HG03175 (cell line): ENCODE data around the gene GPR137.
"Not testable (repeated sequence)": the region's sequence is repeated elsewhere in the genome, so short reads cannot be mapped to it uniquely, and the experiment has no call there.

Source experiments
- ATAC-seq: cut with Tn5 transposase; IDR thresholded peaks from one replicate; pipeline ENCODE4 v1.9.1; 2021; ENCODE audit warnings: mild to moderate bottlenecking, moderate library complexity; ENCODE audit not compliant: unreplicated experiment

GPR137 gene

GRCh38 chr11:64317325-64317960, 31.8 kb downstream of the GPR137 start, which contains the start of gene TRMT112:
Gene TRMT112 (minus strand): TSS chr11:64317559. CDS start chr11:64317526, 33 bp downstream.
- ATAC-seq: peak; percentile 70

- ATAC-seq: peak; percentile 76
Observed at GRCh38 chr11:64317961-64318765, 32.5 kb downstream of the GPR137 start, which contains the start of gene PRDX5. Gene PRDX5 (plus strand): TSS chr11:64318121. CDS start chr11:64318216, 95 bp downstream.

DNA sequence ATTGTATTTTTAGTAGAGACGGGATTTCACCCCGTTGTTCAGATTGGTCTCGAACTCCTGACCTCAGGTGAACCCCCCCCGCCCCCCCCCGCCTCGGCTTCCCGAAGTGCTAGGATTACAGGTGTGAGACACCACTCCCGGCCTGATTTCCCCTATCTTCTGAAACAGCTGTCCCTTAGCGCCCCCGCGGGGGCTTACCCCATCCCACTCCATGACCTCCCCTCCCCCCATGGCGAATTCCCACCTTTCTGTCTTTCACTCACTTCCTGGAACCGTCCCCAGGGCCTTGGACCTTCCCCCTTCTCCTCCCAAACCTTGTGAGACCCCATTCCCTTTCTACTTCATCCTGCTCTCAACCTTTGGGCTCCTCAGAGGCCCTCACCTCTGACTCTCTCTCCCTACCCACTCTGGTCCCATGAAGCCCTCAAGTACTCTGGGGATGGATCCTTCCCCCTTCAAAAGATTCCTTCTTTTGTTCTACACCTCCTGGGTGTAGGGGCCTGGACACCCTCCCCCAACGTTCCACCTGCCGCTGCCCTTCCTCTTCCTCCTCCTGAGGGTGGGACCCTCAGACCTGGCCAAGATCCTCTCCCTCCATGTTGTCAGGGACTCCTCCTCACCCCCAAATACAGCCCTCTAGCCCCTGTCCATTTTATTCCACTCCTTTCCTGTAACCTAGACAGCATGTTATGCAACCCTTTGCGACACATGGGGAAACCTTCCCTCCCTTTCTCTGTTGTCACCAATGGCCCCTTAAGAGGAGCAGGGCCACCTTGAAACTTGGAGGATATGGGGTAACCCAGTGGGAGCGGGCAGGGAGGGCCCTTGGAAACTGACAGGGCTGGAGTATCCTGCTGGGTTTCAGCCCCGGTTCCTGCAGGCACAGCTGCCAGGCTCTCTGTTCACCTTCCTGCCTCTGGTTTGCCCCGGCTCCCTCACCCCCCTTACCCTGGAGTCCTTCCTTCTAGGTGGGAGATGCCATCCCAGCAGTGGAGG, 33.4 kb downstream of the GPR137 start:
- ATAC-seq: no peak

DNA sequence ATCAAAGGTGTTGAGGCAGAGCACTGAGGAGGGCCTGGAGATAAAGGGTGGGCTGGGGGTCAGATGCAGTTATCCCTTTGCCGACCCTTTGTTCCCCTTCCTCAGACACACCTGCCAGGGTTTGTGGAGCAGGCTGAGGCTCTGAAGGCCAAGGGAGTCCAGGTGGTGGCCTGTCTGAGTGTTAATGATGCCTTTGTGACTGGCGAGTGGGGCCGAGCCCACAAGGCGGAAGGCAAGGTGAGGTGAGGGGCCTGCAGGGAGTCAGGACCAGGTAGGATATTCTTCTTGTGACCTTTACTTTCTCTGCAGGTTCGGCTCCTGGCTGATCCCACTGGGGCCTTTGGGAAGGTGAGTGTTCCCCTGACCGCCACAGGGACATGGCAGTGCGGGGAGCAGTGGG, 34.9 kb downstream of the GPR137 start:
- no peak for ATAC-seq

GRCh38 chr11:64321026-64321425, 35.4 kb downstream of the GPR137 start:
- ATAC-seq: no peak

GRCh38 chr11:64321533-64321932, 35.9 kb downstream of the GPR137 start:
- no peak for ATAC-seq

DNA sequence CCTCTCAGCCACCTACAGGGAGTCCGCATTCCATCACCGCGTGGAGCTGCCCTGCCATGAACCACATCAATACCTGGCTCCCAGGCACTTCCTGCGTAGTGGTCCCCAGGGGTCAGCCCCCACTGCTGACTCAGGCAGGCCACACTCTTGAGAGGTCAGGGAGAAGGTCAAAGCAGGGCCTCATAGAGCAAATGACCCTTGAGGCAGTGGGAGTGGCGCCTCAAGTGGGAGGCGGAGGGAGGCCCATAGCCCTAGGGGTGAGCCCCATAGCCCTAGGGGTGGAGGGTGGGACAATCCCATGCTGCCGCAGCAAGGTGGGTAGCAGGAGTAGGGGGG, 37.2 kb downstream of the GPR137 start:
- no peak for ATAC-seq

GRCh38 chr11:64323373-64323772, 37.7 kb downstream of the GPR137 start:
- no peak for ATAC-seq

DNA sequence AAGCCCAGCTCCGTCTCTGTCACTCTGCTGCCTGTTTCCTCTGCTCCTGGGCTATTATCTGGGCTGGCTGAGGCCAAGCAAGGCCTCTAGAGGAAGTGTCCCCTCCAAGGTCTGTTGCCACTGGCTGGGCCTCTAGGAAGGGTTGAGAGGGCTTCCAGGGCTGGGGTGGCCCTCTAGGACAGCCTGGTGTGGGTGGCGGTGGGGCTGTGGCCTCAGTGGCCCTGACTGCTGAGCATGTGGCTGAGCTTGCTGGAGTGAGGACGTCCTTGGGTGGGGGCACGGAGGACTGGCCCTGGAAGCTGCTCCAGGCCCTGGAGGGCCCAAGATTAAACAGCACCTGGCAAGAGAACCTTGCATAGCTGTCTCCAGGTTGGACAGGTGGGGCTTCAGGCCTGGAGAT, 38.3 kb downstream of the GPR137 start:
- not testable (repeated sequence) for ATAC-seq

GRCh38 chr11:64324692-64325469, 39.2 kb downstream of the GPR137 start:
- no peak for ATAC-seq

GRCh38 chr11:64327375-64327774, 41.7 kb downstream of the GPR137 start:
- no peak for ATAC-seq

GRCh38 chr11:64327993-64328392, 42.3 kb downstream of the GPR137 start:
- no peak for ATAC-seq

- no peak for ATAC-seq
Observed at GRCh38 chr11:64330888-64331287, 45.2 kb downstream of the GPR137 start.

DNA sequence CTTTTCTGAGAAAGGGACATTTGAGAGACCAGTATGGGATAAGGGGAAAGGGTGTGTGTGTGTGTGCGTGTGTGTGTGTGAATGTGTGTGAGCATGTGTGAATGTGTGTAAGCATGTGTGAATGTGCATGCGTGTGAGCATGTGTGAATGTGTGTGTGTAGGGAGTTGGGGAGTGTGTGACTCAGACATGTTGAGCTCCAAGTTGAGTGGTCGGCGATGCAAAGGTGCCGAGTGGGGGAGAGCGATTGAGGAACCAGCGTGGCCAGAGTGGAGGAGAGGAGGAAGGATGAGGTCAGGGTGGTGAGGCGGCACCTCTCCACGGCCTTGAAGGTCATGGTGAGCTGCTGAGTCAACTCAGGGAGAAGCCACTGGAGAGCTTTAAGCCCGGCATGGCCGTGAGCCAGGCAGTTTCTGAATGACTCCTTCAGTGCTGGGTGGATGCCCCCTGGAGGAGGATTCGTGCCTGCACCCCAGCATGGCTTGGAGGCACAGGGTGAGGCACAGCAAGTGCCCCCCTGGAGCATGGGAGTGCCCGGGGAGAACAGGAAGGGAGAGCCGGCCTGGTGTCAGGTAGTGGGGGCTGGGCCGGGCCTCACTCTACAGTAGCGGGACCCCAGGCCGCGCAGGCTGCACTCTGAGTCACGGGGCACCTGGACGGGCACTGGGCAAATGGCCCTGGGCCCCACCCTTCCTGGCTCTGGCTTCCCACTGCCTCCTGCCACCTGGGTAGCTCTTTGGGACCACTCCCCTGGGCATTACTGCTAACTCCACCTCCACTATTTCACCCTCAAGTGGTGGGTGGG, 46.1 kb downstream of the GPR137 start:
- peak; percentile 59 for ATAC-seq

GRCh38 chr11:64333556-64333955, 47.9 kb downstream of the GPR137 start:
- no peak for ATAC-seq

GRCh38 chr11:64334764-64335735, 49.4 kb downstream of the GPR137 start:
- ATAC-seq: peak; percentile 71

GRCh38 chr11:64337538-64338249, 52.0 kb downstream of the GPR137 start:
- ATAC-seq: no peak

DNA sequence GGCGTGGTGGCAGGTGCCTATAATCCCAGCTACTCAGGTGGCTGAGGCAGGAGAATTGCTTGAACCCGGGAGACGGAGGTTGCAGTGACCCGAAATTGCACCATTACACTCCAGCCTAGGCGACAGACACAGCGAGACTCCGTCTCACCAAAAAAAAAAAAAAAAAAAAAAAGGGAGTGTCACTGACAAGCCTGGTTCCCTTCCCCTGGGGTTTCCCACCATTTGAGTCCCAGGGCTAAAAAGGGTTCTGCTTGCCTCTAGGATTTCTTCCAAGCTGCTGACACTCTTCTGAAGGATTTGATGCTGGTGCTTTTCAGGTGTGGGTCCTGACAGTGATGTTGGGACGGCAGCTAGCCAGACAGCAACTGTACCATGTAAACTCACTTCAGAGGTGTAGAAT, 53.1 kb downstream of the GPR137 start:
- no peak for ATAC-seq
